Spleen (tissue), 7 donors: Measurements from ENCODE around the gene UBQLN4.

Experiments
- POLR2A ChIP-seq, 3 donors: fragments of 450-650 bp; IDR thresholded peaks; one replicate each; pipeline ENCODE4 v1.5.1; 2017; ENCODE audit warnings: antibody characterized with exemption in 3 of 3, mild to moderate bottlenecking in 1 of 3
- POLR2AphosphoS5 ChIP-seq, 3 donors: sonication (generic); formaldehyde crosslinking; IDR thresholded peaks; one replicate each; pipeline ENCODE4 v1.5.1; 2017; ENCODE audit warnings: antibody characterized with exemption in 3 of 3
- TF ChIP-seq, protein P1 (sequence below), 11 experiments: fragments of 200-600 bp in 7 of 11; fragments of 450-650 bp in 4 of 11; sonication (generic) in 4 of 11; IDR thresholded peaks in 8 of 11; conservative IDR thresholded peaks in 3 of 11; 1 replicate in 7 of 11; 2 replicates in 4 of 11; pipeline versions ENCODE4 v1.4.0 to v1.8.0; 2016 to 2021; ENCODE audit warnings: antibody characterized with exemption in 11 of 11, inconsistent platforms in 4 of 11, mild to moderate bottlenecking in 1 of 11
- donor health status: DM: no; HTN: no; CAD: no; lungs with moderate emphysema.
- donor health status: DM: no; HTN: no; CAD: no.
- donor health status: DM: no; HTN: no; CAD: no.

- TF ChIP-seq, protein P1, sequence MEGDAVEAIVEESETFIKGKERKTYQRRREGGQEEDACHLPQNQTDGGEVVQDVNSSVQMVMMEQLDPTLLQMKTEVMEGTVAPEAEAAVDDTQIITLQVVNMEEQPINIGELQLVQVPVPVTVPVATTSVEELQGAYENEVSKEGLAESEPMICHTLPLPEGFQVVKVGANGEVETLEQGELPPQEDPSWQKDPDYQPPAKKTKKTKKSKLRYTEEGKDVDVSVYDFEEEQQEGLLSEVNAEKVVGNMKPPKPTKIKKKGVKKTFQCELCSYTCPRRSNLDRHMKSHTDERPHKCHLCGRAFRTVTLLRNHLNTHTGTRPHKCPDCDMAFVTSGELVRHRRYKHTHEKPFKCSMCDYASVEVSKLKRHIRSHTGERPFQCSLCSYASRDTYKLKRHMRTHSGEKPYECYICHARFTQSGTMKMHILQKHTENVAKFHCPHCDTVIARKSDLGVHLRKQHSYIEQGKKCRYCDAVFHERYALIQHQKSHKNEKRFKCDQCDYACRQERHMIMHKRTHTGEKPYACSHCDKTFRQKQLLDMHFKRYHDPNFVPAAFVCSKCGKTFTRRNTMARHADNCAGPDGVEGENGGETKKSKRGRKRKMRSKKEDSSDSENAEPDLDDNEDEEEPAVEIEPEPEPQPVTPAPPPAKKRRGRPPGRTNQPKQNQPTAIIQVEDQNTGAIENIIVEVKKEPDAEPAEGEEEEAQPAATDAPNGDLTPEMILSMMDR (IDR thresholded peaks at IDR 0.05 in 8 of 11, conservative IDR thresholded peaks at IDR 0.05 in 3 of 11), result no peak
- TF ChIP-seq POLR2A (IDR thresholded peaks at IDR 0.05), result no peak
- no peak for TF ChIP-seq POLR2AphosphoS5 (IDR thresholded peaks at IDR 0.05)
Measured at GRCh38 chr1:156070548-156070947, 16.9 kb upstream of the UBQLN4 start.
